HepG2 (cell line): Measurements from ENCODE around the gene ANO4. TPM values are rescaled to one million over a fixed set of nuclear protein-coding genes. Genes with fewer than 3 reads are reported as not detected.

Experiments used
- ATAC-seq: fragments of 200-7000 bp; cut with Tn5 transposase; 3 replicates; pipeline ENCODE4 v1.9.1; 2020; ENCODE audit warnings: mild to moderate bottlenecking, moderate library complexity
- BruUV-seq: library from RNA; stranded (reverse); fragments of 400-500 nt; replicated peaks from 2 replicates; lab custom pipeline; 2021; lab: Mats Ljungman, UMichigan
- CTCF ChIA-PET: fragments of 300-600 bp; formaldehyde crosslinking; extraction: SDS; loops from one replicate; lab custom pipeline; 2021; ENCODE audit warnings: low total read pairs, inconsistent platforms, low intra/inter-chr PET ratio; lab: Yijun Ruan, JAX
- POLR2A ChIA-PET: fragments of 350-600 bp; sonication (Branson Sonifier 250); formaldehyde crosslinking; loops from one replicate; lab custom pipeline; 2020; ENCODE audit warnings: antibody characterized with exemption, inconsistent platforms; lab: Yijun Ruan, JAX
- DNase-seq: peaks from one replicate; pipeline ENCODE4 v3.0.0-alpha.2; 2015; ENCODE audit warnings: low spot score
- FAIRE-seq: peaks from 3 replicates; lab custom pipeline; 2011; peaks lifted over from hg19 to GRCh38; lab: Jason Lieb, UNC
- H2AFZ ChIP-seq: one replicate; pipeline ENCODE4 v1.6.1; 2011; ENCODE audit warnings: low read length, inconsistent platforms
- H3K27ac ChIP-seq: fragments of 300-600 bp; 3 replicates; pipeline ENCODE4 v1.8.0; 2011; ENCODE audit warnings: mixed run types, mild to moderate bottlenecking, mixed read lengths, low read length, inconsistent platforms; ENCODE audit not compliant: insufficient read depth; ENCODE audit errors: extremely low read length
- H3K27me3 ChIP-seq, 2 experiments: fragments of 200-600 bp in 1 of 2; 2 replicates in 1 of 2; 3 replicates in 1 of 2; pipeline versions ENCODE4 v1.6.0 to v1.8.0; 2011; ENCODE audit warnings: low read length in 2 of 2, mild to moderate bottlenecking in 2 of 2, moderate library complexity in 2 of 2, inconsistent platforms in 1 of 2; ENCODE audit not compliant: insufficient read depth in 2 of 2, control insufficient read depth in 1 of 2
- H3K36me3 ChIP-seq, 2 experiments: fragments of 200-600 bp in 1 of 2; replicated peaks in 1 of 2; 2 replicates in 1 of 2; 3 replicates in 1 of 2; pipeline versions ENCODE4 v1.5.1 to v1.8.0; 2011; ENCODE audit warnings: low read length in 2 of 2, inconsistent platforms in 1 of 2; ENCODE audit not compliant: insufficient read depth in 2 of 2, control insufficient read depth in 1 of 2
- H3K4me1 ChIP-seq: 2 replicates; pipeline ENCODE4 v1.5.1; 2012; ENCODE audit warnings: low read length, inconsistent platforms; ENCODE audit not compliant: insufficient read depth
- H3K4me2 ChIP-seq: 2 replicates; pipeline ENCODE4 v1.6.0; 2011; ENCODE audit warnings: low read depth, low read length, inconsistent platforms
- H3K4me3 ChIP-seq, 3 experiments: fragments of 200-600 bp in 1 of 3; sonication (generic), shearing (Covaris generic) in 1 of 3; replicated peaks in 1 of 3; 2 replicates each; pipeline ENCODE4 v1.5.1; 2011 to 2016; ENCODE audit warnings: low read length in 3 of 3, inconsistent platforms in 2 of 3, low read depth in 2 of 3, mild to moderate bottlenecking in 2 of 3, control low read depth in 1 of 3, mixed read lengths in 1 of 3; ENCODE audit not compliant: insufficient read depth in 1 of 3
- H3K79me2 ChIP-seq: one replicate; pipeline ENCODE4 v1.6.1; 2011; ENCODE audit warnings: low read length, inconsistent platforms; ENCODE audit not compliant: insufficient read depth
- H3K9ac ChIP-seq: 2 replicates; pipeline ENCODE4 v1.6.0; 2011; ENCODE audit warnings: mild to moderate bottlenecking, low read depth, low read length, inconsistent platforms; ENCODE audit not compliant: insufficient read depth
- H3K9me3 ChIP-seq: 2 replicates; pipeline ENCODE4 v1.5.1; 2012; ENCODE audit warnings: mild to moderate bottlenecking, low read length
- H4K20me1 ChIP-seq: 2 replicates; pipeline ENCODE4 v1.6.0; 2011; ENCODE audit warnings: inconsistent platforms, mild to moderate bottlenecking, low read length, moderate library complexity; ENCODE audit not compliant: insufficient read depth
- ATM ChIP-seq: fragments of 450-650 bp; IDR thresholded peaks from 2 replicates; pipeline ENCODE4 v1.7.1; 2017; ENCODE audit warnings: mild to moderate bottlenecking, borderline replicate concordance
- CEBPG ChIP-seq: IDR thresholded peaks from 2 replicates; pipeline ENCODE4 v1.6.1; 2016
- KDM5B ChIP-seq: sonication (generic); formaldehyde crosslinking; IDR thresholded peaks from 2 replicates; pipeline ENCODE4 v1.4.0; 2020; ENCODE audit warnings: missing genetic modification reagents, mild to moderate bottlenecking, borderline replicate concordance
- NR2C2 ChIP-seq: sonication (generic); formaldehyde crosslinking; IDR thresholded peaks from 2 replicates; pipeline ENCODE4 v1.4.0; 2020; ENCODE audit warnings: missing genetic modification reagents, mild to moderate bottlenecking, moderate library complexity, borderline replicate concordance
- ZMYM2 ChIP-seq: sonication (generic); formaldehyde crosslinking; IDR thresholded peaks from 2 replicates; pipeline ENCODE4 v1.8.0; 2022; ENCODE audit warnings: mild to moderate bottlenecking, missing genetic modification reagents
- ZNF788 ChIP-seq: sonication (generic); formaldehyde crosslinking; IDR thresholded peaks from 2 replicates; pipeline ENCODE4 v1.5.0; 2020; ENCODE audit warnings: mild to moderate bottlenecking, missing genetic modification reagents, borderline replicate concordance
- WGBS: methylation state at CpG from one replicate; pipeline ENCODE4 v1.1.6; 2017; ENCODE audit warnings: low lambda C conversion rate; 5-methylcytosine and 5-hydroxymethylcytosine counted together
- in situ Hi-C: cut with HindIII; loops from 2 replicates; pipeline ENCODE4 v1.10.0; 2017; ENCODE audit warnings: low pct_unique_long_range_greater_than_20kb; ENCODE audit not compliant: extremely low pct_ligation_motif_present
- intact Hi-C: fragments of 100-400 bp; cut with micrococcal nuclease; formaldehyde crosslinking; loops from one replicate; pipeline ENCODE4 v1.10.0; 2022; ENCODE audit not compliant: unreplicated experiment
- polyA plus RNA-seq, 8 experiments: library from polyadenylated mRNA; depleted of rRNA in 3 of 8; stranded (reverse) in 7 of 8; unstranded in 1 of 8; fragments of >200 nt; fragmentation: Illumina TruSeq in 4 of 8; extraction: Trizol in 4 of 8; gene quantifications; 2 replicates each; pipeline versions ENCODE4 v1.2.1 to v1.2.3, GENCODE V29; 2011 to 2016; ENCODE audit warnings: low read depth in 4 of 8, missing spikeins in 1 of 8, mixed read lengths in 1 of 8; ENCODE audit not compliant: insufficient read depth in 1 of 8
- total RNA-seq, 5 experiments: library from RNA; depleted of rRNA; stranded (reverse); fragments of >200 nt; fragmentation: Illumina TruSeq; extraction: Trizol; gene quantifications; 2 replicates each; pipeline ENCODE4 v1.2.3, GENCODE V29; 2016; ENCODE audit warnings: low read depth in 1 of 5
- TF ChIP-seq, protein P1 (sequence below): IDR thresholded peaks from 2 replicates; pipeline ENCODE4 v1.4.0; 2020; ENCODE audit warnings: mild to moderate bottlenecking, missing genetic modification reagents
- TF ChIP-seq, protein P2 (sequence below): sonication (generic); formaldehyde crosslinking; IDR thresholded peaks from 2 replicates; pipeline ENCODE4 v1.8.0; 2023; ENCODE audit warnings: mild to moderate bottlenecking, missing genetic modification reagents
- TF ChIP-seq, protein P3 (sequence below): sonication (generic); formaldehyde crosslinking; IDR thresholded peaks from 2 replicates; pipeline ENCODE4 v1.9.0; 2021; ENCODE audit warnings: missing genetic modification reagents, borderline replicate concordance

The ANO4 gene
- total and polyA plus RNA-seq, 2 of the 13 experiments (the other 11 are each of a cell fraction or from before 2014, with no cell fraction given): not detected

DNA sequence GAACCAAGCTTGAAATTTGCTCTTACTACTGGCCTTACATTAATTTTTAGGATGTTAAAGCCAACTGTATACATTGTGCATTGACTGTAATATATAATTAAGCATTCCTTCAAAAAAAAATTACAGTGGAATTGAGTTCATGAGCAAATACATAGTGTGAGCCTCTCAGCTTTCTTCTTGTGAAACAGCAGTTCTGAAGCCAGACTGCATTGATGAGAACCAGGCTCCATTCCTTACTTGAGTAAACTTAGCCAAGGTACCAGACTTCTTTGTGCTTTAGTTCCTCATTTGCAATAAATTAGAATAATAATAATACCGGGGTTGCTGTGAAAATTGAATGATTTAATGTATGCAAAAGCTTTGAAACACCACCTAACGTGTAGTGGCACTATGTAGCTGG lies 169.5 kb downstream of the ANO4 start:
- Histone ChIP-seq H2AFZ (no peak overlapping the region), H3K4me1 (no peaks in the 10 kb centered on the region), H3K9ac (no peak overlapping the region), H3K4me3 (no peak overlapping the region), H4K20me1 (no peaks in the 10 kb centered on the region), H3K27ac (no peak overlapping the region), H3K4me2 (no peak overlapping the region), H3K9me3 (no peaks in the 10 kb centered on the region), H3K27me3 (no peaks in the 10 kb centered on the region; a peak in 1 of 5 replicates), H3K36me3 (no peaks in the 10 kb centered on the region), H3K79me2 (no peaks in the 10 kb centered on the region)
- no peak for ATAC-seq
- 2% methylated on average over 2 of the region's 2 CpGs for WGBS
- no peak for FAIRE-seq
- CTCF ChIA-PET: no interaction called here
- no TSS peak for BruUV-seq
- no peak for DNase-seq
- TF ChIP-seq NR2C2 (CRISPR knock-in tag): no peak
- TF ChIP-seq, protein P1, sequence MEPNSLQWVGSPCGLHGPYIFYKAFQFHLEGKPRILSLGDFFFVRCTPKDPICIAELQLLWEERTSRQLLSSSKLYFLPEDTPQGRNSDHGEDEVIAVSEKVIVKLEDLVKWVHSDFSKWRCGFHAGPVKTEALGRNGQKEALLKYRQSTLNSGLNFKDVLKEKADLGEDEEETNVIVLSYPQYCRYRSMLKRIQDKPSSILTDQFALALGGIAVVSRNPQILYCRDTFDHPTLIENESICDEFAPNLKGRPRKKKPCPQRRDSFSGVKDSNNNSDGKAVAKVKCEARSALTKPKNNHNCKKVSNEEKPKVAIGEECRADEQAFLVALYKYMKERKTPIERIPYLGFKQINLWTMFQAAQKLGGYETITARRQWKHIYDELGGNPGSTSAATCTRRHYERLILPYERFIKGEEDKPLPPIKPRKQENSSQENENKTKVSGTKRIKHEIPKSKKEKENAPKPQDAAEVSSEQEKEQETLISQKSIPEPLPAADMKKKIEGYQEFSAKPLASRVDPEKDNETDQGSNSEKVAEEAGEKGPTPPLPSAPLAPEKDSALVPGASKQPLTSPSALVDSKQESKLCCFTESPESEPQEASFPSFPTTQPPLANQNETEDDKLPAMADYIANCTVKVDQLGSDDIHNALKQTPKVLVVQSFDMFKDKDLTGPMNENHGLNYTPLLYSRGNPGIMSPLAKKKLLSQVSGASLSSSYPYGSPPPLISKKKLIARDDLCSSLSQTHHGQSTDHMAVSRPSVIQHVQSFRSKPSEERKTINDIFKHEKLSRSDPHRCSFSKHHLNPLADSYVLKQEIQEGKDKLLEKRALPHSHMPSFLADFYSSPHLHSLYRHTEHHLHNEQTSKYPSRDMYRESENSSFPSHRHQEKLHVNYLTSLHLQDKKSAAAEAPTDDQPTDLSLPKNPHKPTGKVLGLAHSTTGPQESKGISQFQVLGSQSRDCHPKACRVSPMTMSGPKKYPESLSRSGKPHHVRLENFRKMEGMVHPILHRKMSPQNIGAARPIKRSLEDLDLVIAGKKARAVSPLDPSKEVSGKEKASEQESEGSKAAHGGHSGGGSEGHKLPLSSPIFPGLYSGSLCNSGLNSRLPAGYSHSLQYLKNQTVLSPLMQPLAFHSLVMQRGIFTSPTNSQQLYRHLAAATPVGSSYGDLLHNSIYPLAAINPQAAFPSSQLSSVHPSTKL (CRISPR knock-in tag): no peak
- no peak for TF ChIP-seq ZMYM2
- no peak for TF ChIP-seq KDM5B (CRISPR knock-in tag)
- TF ChIP-seq ATM: no peak
- no peak for TF ChIP-seq ZNF788 (CRISPR knock-in tag)
- TF ChIP-seq CEBPG (CRISPR knock-in tag): no peak
- TF ChIP-seq, protein P2, sequence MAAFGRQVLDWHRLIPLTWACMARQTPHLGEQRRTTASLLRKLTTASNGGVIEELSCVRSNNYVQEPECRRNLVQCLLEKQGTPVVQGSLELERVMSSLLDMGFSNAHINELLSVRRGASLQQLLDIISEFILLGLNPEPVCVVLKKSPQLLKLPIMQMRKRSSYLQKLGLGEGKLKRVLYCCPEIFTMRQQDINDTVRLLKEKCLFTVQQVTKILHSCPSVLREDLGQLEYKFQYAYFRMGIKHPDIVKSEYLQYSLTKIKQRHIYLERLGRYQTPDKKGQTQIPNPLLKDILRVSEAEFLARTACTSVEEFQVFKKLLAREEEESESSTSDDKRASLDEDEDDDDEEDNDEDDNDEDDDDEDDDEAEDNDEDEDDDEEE (CRISPR knock-in tag): no peak
- TF ChIP-seq, protein P3, sequence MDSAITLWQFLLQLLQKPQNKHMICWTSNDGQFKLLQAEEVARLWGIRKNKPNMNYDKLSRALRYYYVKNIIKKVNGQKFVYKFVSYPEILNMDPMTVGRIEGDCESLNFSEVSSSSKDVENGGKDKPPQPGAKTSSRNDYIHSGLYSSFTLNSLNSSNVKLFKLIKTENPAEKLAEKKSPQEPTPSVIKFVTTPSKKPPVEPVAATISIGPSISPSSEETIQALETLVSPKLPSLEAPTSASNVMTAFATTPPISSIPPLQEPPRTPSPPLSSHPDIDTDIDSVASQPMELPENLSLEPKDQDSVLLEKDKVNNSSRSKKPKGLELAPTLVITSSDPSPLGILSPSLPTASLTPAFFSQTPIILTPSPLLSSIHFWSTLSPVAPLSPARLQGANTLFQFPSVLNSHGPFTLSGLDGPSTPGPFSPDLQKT (CRISPR knock-in tag): no peak
- POLR2A ChIA-PET: no interaction called here
- intact Hi-C loops: loop anchor here (10.0 kb wide), 1 partner anchor 119 kb away; no protein-coding TSS in a partner anchor
- in situ Hi-C loops: no loop called here
